Head of caudate nucleus (tissue), 42 donors: Measurements from ENCODE around the gene MN1.
A peak's percentile ranks its signal among the peaks of the same experiment; 100 is the strongest.

Experiments
- DNase-seq, 42 donors: peaks; one replicate each; pipeline versions ENCODE4 v3.0.0 to v3.0.0-alpha.2; 2020 to 2021; ENCODE audit warnings: mixed read lengths in 7 of 42
- intact Hi-C: fragments of 100-400 bp; cut with DNase I; formaldehyde crosslinking; loops from one replicate; pipeline ENCODE4 v1.15.0; 2022

MN1 gene

DNA sequence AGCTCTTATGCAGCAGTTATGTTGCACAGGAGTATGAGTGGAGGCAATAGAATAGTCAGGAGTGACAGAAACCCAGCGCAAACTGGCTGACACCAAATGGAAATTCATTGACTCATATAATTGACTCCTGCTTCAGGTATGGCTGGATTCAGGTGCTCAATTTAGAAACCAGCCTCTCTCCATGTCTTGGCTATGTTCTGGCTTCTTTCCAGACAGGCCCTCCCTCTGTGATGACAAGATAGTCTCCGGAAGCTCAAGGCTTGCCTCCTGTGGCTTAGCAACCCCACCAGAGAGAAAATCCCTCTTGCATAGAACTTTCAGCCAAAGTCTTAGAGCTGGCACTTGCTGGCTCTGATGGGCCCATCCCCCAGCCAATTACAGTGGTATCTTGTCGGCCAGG, 28.1 kb upstream of the MN1 start:
- intact Hi-C loops = no loop called here
- DNase-seq = no peak

DNA sequence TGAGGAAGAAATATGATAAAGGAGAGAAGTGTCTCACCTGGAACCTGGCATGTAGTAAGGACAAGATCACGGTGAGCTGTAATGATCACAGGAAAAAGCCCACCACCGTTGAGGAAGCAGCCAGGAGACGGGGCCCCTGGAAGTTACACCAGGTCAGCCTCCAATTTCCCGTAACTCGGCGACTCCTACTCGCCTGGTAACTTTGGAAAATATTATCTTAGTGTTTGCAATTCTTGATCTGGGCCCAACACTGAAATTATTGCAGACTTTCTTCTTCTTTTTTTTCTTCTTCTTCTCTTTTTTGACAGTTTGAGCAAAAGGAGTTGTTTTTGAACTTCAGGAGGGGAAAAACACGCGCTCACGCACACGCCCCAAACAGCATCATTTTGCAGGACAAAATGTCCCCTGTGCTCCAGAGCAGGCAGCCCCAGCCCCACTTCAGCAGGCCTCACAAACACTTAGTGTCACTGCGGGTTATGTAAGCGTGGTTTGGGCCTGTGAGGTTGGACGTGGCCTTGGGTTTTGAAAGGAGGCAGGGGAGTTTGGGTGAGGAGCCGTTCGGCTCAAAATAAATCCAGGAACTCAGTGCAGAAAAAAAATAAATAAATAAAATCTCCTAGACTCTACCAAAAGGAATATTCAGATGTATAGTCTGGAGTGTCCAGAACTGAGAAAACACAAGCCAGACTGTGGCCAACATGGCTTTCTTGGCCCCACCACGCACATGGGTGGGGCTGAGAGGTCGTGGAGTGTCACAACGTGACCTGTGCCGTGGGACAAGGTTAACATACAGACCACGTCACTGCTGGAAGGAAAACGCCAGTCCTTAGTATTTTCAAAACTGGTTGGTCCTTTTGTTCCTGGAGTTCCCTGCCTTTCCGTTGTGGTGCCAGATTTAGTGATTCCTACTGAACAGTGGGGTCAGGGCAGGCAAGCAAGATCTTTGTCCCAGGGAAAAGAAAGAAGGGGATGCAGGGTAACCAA, 26.3 kb upstream of the MN1 start:
- intact Hi-C loops = no loop called here
- DNase-seq = no peak

DNA sequence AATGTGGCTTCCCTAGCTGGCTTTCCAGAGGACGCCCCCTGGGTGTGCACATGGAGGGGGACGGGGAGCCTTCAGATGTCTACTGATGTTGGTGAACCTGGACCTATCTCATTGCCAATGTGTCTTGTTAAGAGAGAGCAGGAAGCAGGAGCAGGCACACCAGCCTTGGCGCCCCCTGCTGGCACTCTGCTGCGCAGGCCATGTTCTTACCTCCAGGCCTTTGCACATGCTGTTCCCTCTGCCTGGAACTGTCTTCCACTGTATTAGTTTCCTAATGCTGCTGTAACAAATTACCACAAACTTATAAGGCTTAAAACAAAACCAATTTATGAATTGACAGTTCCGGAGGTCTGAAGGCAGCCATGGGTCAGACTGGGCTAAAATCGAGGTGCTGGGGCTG, 23.6 kb upstream of the MN1 start:
- no peak for DNase-seq
- intact Hi-C loops = no loop called here

DNA sequence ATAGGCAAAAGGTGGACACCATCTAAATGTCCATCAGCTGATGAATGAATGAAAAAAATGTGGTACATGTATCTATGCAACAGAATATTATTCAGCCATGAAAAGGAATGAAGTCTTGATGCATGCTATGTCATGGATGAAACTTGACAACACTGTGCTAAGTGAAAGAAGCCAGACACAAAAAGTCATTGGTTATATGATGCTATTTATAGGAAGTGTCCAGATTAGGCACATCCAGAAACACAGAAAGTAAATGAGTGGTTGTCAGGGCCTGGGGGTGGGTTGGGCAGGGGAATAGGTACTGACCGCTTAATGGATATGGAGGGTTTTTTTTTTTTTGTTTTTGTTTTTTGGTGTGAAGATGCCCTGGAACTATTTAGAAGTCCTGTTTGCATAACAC, 21.7 kb upstream of the MN1 start:
- intact Hi-C loops = no loop called here
- DNase-seq = no peak

DNA sequence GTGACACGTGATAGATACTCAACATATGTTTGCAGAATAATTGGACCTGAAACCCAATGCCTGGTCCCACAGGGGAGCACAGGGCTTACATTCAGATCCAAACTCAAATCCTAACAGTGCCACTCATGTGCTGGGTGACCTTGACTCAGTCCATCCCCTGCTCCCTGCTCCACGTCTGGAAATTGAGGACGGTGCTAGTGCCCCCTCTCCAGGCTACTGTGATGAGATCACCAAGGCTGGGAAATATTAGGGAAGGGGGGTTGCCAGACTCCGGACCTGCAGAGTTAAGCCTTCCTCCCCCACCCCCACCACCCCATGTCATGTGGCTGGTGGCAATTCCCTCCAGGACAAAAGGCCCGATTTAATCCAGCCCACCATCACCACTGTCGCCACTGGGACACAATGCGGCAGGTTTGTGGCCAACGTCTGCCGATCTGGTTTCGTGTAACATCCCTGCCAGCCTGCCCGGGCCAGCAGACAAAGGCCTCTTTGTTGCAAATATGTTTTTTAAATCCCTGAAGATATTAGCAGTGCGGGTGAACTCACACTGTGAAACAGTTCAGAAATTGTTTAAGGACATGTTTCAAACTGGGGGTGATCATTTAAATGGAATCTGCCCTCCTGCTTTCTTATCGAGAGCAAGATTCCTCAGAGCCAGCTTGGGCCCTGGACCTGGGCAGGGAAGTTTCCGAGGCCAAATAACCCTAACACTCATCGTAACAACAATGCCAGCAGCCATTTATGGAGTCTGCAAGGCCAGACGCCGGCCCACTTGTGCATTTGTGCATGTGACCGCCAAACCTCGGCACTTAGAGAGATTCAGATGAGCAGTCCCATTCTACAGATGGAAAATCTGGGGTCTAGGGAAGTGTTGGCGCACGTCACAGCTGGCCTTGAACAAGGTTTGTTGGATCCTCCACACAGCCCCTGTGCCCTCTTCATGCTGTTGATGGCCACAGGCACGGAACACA, 19.6 kb upstream of the MN1 start:
- peak in 8 of 42 donors; percentile 12 to 45 (median 17) for DNase-seq
- intact Hi-C loops = no loop called here

DNA sequence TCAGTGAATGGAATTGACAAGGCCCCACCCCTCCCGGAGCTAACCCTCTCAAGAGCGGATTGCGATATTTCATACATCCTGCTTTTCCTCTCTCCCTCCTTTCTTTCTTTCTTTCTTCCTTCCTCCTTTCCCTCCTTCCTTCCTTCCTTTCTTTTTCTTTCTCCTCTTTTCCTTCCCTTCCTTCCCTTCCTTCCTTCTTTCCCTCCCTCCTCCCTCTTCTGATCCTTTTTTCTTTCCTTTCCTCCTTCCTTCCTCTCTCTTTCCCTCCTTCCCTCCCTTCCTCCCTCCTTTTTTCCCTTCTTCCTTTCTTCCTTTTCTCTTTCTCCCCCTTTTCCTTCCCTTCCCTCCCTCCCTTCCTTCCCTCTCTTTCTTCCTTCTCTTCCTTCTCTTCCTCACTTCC, 15.0 kb upstream of the MN1 start:
- intact Hi-C loops = no loop called here
- DNase-seq = no peak

DNA sequence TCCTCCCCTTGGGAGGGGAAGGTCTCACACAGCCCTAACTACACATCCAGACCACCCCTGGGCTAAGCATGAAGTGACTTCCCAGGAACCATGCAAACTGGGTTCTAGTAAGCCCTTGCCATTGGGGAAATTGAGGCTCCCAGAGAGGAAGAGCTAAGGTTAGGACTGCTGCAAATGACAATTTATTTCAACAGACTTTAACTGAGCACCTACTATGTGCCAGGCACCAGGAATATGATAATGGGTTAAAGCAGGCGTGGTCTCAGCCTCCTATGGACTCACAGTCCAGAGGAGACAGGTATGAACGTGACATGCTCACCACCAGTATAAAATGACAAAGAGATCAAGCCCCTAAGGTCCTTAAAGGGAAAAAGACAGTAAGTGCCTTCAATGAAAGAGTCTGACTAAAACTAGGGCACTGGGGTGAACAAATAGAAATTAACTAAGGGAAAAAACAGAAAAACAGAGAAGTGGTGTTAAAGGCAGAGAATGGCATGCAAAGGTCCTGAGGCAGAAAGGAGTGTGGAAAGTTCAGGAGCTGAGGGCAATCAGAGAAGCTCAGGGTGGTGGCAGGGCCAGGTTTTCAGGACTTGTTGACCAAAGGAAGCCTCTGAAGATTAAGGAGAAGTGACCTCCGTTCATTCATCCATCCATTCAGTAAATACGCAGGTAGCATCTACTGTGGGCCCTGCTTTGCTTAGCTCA, 14.4 kb upstream of the MN1 start:
- intact Hi-C loops = no loop called here
- no peak for DNase-seq

DNA sequence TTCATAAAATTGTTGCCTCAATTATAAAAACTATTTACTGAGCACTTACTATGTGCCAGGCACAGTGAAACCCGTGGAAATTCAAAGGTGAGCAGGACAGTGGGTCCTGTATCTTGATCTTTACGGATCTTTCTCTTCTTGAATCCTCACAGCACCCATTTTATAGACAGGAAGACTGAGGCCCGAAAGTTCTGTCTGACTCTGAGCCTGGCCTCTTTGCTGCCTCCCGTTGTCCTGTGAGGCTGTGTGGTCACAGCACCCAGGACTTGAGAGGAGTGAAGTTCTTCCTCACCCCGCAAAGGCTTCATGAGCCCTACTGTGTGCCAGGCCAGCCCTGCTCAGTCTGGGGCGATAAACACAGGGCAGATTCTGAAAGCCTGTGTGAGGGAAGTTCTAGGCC, 13.4 kb upstream of the MN1 start:
- intact Hi-C loops = no loop called here
- DNase-seq = no peak

DNA sequence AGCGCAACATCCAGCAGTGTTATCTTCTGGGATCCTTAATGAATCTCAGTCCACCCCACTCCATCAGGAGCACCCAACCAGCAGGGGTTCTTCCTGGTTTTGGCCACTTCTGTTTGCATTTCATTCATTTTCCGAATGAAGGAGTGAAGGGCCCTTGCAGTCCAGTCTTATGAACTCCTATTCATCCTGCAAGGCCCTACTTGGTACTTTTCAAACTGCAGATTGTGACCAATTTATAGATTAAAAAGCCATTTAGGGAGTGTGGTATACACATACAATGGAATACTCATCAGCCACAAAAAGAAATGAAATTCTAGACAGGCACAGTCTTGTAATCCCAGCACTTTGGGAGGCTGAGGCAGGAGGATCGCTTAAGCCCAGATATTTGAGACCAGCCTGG, 10.2 kb upstream of the MN1 start:
- intact Hi-C loops = no loop called here
- DNase-seq = no peak

DNA sequence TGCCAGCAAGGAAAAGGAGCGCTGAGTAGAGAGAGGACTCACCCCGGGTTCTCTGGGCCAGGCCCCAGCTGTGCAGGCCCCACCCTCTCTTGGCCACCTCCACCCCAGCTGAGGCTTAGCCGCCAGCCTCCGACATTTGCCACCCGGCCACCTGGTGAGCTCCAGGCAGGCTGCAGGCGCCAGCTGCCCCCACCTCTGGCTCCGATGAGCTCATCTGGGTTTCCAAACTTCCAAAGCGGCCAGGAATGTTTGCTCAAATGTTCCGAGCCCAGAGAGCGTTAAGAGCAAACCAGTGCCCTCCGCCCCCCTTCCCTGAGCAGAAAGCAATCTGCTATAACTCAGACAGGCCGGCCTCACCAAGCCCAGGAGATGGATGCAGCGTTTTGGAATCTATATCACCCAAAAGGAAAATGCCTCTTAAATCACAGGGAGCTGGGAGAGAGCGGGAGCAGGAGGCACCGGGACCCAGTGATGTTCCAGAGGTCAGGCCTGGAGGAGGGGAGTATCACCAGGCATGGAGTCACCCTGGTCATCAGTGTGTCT, 9.1 kb upstream of the MN1 start:
- intact Hi-C loops = no loop called here
- peak in 2 of 42 donors; percentile 11 to 39 for DNase-seq

DNA sequence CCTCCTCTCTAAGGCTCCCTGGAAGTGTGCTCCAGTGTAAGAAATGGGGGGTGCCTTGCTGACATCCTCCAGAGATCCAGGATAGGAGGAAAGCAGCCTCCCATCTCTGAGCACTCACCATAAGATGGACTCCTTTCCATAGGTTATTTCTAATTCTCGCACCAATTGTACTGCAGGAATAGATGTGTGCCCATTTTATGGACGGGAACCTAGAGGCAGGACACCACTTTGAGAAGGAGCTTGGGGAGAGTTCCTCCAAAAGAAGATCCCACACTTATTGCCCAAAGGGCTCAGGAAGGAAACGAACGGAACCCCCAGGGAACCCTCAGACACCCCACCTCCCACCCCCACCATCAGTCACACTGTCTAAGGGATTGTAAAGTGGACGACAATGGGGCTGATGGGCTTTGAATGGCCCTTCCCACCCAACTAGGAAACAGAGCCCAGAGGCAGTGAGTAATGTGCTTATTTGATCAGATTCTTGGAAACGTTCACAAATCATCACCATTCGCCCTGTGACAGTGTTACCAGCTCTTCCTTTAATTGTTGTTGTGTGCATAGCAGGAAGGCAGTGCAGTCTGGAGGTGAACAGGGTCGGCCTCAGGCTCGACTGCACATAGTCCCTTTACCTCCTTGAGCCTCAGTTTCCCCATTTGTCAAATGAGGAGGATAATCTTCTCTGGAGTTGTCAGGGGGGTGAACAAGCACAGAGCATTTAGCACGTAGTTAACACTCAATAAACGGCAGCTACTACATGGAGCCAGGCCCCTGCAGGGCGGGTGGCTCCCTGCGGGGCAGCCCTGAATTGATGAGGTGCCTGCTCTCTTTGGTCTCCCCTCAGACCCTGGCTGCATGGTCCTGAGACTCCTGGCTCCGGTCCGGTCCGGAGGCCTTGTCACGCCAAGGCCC, 8.4 kb upstream of the MN1 start:
- no peak for DNase-seq
- intact Hi-C loops = loop anchor here (10.0 kb wide), 2 partner anchors 95 to 1055 kb away; no protein-coding TSS in a partner anchor

DNA sequence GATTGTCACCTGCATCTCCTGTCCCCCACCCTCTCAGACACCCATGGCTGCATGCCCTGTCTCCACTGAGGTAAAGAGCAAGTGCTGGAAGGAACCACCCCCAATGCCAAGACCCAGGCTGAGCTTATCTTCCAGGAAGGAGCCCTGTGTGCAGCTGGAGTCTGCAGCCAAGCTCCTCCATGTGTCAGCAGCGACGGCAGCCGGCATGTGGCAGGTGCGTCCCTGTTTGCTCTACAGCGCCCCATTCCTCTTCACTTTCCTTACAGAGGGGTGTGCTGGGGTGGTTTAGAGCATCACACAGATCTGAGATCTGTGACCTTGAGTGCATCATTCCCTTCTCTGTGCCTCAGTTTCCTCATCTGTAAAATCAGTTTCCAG, 7.7 kb upstream of the MN1 start:
- peak in 8 of 42 donors; percentile 34 to 68 (median 52) for DNase-seq
- intact Hi-C loops = loop anchor here (10.0 kb wide), 2 partner anchors 94 to 1054 kb away; no protein-coding TSS in a partner anchor

DNA sequence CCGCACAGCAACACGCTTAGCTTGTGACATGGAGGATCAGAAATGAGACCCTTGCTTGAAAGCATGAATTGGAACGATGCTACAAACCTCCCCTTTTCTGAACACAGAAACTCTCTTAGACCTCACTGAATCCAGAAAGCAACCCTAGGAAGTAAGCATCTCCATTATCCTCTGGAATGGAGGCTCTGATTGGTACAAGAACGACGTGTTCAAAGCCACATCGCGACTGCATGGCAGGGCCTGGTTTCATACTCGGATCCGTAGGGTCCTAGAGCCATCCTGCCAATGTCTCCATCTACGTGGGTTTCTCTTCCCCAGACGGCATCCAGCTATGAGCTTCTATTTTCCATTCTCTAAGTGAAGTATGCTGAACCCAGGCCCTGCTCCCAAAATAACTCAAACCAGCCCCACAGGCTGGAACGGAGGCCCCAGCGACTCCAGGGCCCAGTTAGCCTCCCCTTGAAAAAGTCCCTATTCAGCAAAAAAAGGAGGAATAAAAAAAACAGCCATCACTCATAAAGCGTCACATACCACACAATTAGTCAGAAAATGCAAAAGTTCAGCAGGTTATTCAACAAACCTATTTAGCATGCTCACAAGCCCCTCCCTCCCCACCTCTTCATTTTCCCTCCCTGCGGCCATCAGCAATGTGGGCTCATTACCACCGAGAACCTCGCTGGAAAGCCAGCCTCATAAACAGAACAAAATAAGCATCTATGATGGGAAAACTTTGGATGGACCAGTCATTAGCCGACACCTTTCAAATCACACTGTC, 7.1 kb upstream of the MN1 start:
- intact Hi-C loops = loop anchor here (10.0 kb wide), 2 partner anchors 94 to 1054 kb away; no protein-coding TSS in a partner anchor
- no peak for DNase-seq

DNA sequence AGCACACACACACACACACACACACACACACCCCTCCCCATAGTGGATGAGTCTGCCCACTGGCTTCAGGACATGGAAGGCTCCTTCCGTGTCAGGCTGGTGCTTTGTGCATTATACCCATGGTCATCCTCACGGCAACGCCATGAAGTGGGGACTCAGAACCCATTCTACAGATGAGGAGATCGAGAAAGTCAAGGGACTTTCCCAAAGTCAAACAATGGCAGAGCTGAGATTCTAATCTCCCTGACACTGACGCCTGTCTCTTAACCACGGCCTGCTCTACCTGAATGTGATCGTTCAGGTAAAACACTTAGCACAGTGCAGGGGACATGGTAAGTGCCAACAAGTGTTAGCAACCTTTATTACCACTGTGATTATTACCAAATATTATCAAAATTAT, 4.3 kb upstream of the MN1 start:
- DNase-seq = no peak
- intact Hi-C loops = loop anchor here (10.0 kb wide), 2 partner anchors 91 to 1051 kb away; no protein-coding TSS in a partner anchor

DNA sequence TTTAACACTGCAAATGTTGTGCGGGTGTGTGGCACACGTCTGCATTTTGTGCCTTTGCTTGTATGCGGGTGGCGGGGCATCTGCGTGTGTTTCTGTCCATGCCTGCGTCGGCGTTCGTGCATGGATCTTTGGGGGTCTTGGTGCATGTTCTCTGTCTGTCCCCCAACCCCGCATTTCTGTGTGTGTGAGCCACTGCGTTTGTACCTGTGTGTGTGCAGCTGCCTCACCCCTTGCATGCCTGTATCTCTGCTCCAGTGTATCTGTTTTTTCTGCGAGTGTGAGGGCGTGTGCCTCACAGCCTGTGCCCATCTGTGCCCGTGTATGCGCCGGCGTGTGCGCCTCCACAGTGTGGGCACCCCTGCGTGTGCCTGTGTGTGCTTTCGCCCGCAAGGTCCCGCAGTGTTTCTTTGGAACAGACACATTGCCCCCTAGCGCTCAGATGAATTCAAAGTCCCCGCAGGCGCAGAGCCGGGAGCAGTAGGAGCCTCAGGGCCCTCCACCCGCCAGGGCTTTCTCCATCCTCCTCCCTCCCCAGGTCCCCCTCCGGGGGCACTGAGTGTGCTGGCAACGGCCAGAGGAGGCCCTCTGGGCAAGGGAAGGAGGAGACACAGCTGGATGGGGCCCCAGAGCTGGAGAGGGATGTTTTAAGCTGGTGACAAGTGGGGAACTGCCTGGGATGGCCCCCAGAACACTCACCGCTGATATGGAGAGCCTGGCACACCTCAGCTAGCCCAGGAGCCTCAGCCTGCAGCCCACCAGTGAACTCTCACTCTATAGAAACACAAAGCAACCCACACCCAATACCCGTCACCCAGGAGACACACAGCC, 3.1 kb upstream of the MN1 start:
- intact Hi-C loops = loop anchor here (10.0 kb wide), 2 partner anchors 90 to 1050 kb away; no protein-coding TSS in a partner anchor
- DNase-seq = peak; percentile 74 to 94 (median 86)

DNA sequence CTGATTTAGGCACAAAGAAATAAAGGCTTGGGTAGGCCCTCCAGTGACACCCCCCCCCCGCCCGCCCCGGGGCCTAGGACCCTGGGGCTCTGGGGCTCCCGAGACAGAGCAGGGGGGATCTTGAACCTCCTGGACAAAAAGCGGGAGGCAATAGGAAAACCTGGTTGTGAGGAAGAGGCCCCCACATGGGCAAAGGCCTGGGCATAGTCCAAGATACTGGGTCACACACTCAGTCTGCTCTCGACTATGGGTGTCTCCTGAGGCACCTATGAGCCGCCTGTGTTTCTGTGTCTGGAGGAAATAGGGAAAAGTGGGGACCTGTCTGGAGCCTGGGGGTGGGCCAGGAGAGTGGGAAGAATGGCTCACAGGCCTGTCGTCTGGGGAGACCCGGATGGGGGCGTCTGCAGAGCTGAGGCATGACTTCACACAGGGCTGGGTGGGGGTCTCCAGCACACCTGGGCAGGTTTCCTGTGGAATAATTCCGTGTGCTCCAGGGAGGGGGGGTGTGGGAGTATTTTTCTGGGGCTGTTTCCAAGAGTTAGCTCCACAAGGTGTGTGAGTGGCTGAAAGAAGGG, 2.4 kb upstream of the MN1 start:
- intact Hi-C loops = loop anchor here (10.0 kb wide), 2 partner anchors 89 to 1049 kb away; no protein-coding TSS in a partner anchor
- DNase-seq = no peak
